ENCODE measurements around the gene FAM83D. TPM values are rescaled to one million over a fixed set of nuclear protein-coding genes. Genes with fewer than 3 reads are reported as not detected.

The FAM83D gene
- total RNA-seq, 1 experiment from 2014 or later, result 66.9 TPM

DNA sequence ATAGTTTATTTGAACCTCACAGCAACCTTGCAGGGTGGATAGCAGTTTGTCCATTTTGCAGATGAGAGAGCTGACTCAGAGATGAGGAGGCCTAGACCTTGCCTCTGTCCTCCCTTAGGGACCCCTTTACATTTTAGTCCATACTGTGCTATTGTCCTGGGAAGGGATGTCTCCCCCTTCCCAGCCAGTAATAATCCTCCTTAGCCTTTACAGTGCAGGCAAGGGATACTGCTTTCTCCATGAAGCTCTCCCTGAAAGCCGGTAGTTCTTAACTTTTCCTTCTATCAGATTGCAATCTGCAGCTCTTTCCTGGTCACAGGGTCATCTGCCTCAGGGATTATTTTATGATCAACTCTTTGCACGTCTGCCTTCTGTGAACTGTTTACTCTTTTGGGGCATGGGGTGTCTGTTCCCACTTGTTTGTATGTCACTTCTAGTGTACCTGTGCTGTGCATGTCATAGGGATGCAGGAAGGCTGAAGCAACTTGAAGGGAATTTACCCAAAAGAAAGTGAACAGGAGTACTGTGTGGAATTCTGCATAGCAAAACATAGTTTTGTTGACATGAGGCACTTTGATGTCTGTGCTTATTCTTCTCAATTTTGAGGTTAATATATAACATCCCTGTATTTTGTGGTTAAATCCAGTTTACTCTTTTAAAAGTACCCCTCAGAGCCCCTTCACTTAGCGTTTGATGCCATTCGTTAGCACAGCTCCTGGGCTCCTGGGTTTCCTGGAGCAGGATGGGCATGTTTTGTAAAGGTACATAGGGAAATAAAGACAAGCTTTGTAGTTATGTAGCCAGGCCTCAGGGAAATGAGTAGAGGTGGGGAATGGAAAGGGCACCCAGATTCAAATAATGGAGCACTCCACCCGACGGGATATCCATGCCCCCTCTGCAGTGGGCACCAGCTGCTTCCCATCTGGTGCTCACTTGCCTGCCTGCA lies 74.0 kb downstream of the FAM83D start:
- ChIA-PET POLR2A (no interaction called here), CTCF (no interaction called here)
- H3K36me3 Mint-ChIP-seq, result peaks cover 49% of the 10 kb centered on the region
- TF ChIP-seq MXD4 (CRISPR knock-in tag; IDR thresholded peaks at IDR 0.05; ENCODE audit: borderline replicate concordance) (no peak), NFATC4 (CRISPR knock-in tag; IDR thresholded peaks at IDR 0.05) (no peak), GABPB1 (CRISPR knock-in tag; IDR thresholded peaks at IDR 0.05) (0 out of 2 replicates have a peak, but pooled peaks have one; percentile 11)
- H3K4me1 Mint-ChIP-seq, result no peaks in the 10 kb centered on the region
- DNase-seq (ENCODE audit: low spot score), result no peak
- H3K4me3 Mint-ChIP-seq, result no peak overlapping the region
- H3K27me3 Mint-ChIP-seq (ENCODE audit: low read depth), result no peaks in the 10 kb centered on the region
- no peaks in the 10 kb centered on the region for H3K9me3 Mint-ChIP-seq
- no peak overlapping the region; the same call in 1 of the 2 replicates for H3K27ac Mint-ChIP-seq
- no peak for ATAC-seq

Other genes starting within 250 kb of the FAM83D start
- 0.09 to 0.37 TPM (median 0.25 TPM) in 3 replicates for gene SLC32A1, start 201.9 kb upstream of the FAM83D start, total RNA-seq (2021)
- gene ACTR5, start 178.0 kb upstream of the FAM83D start, total RNA-seq (2021), result 9.8 to 12.0 TPM (median 11.5 TPM) in 3 replicates
- gene PPP1R16B, start 120.7 kb upstream of the FAM83D start, total RNA-seq (2021), result 8.1 to 12.0 TPM (median 8.2 TPM) in 3 replicates
- gene DHX35, start 35.9 kb downstream of the FAM83D start, total RNA-seq (2021), result 17.8 to 20.4 TPM (median 18.7 TPM) in 3 replicates